Stomach (tissue), 9 donors: ENCODE results near the gene MLF1. TPM values are rescaled to one million over a fixed set of nuclear protein-coding genes. Genes with fewer than 3 reads are reported as not detected.
A peak's percentile ranks its signal among the peaks of the same experiment; 100 is the strongest.

ENCODE experiments used
- DNase-seq, 2 donors: peaks; one replicate each; pipeline versions ENCODE4 v3.0.0 to v3.0.0-alpha.2; 2013 to 2019
- H3K27ac ChIP-seq, 5 donors: fragments of 200-600 bp in 4 of 5; sonication (generic) in 4 of 5; one replicate each; pipeline ENCODE4 v1.5.1; 2013 to 2019; ENCODE audit warnings: mild to moderate bottlenecking in 1 of 5, moderate library complexity in 1 of 5
- H3K27me3 ChIP-seq, 3 donors: fragments of 200-600 bp; sonication (generic); one replicate each; pipeline ENCODE4 v1.5.1; 2017 to 2019; ENCODE audit warnings: mixed run types in 1 of 3
- H3K36me3 ChIP-seq, 4 donors: fragments of 200-600 bp; sonication (generic); 1 replicate in 3 of 4; 2 replicates in 1 of 4; pipeline ENCODE4 v1.5.1; 2016 to 2019
- H3K4me1 ChIP-seq, 4 donors: fragments of 200-600 bp; sonication (generic); one replicate each; pipeline ENCODE4 v1.5.1; 2016 to 2019
- H3K4me3 ChIP-seq, 4 donors: fragments of 200-600 bp; sonication (generic) in 3 of 4; one replicate each; pipeline ENCODE4 v1.5.1; 2016 to 2019; ENCODE audit warnings: mild to moderate bottlenecking in 1 of 4
- H3K9me3 ChIP-seq, 4 donors: fragments of 200-600 bp; sonication (generic); one replicate each; pipeline ENCODE4 v1.5.1; 2016 to 2019
- EP300 ChIP-seq: sonication (generic); formaldehyde crosslinking; IDR thresholded peaks from one replicate; pipeline ENCODE4 v1.6.1; 2017; ENCODE audit warnings: antibody characterized with exemption
- POLR2A ChIP-seq, 4 donors: fragments of 450-650 bp; IDR thresholded peaks; one replicate each; pipeline ENCODE4 v1.6.1; 2016; ENCODE audit warnings: antibody characterized with exemption in 4 of 4, control low read depth in 2 of 4, mild to moderate bottlenecking in 1 of 4, moderate library complexity in 1 of 4
- POLR2AphosphoS5 ChIP-seq, 3 donors: sonication (generic); formaldehyde crosslinking; IDR thresholded peaks; one replicate each; pipeline ENCODE4 v1.6.1; 2016; ENCODE audit warnings: antibody characterized with exemption in 3 of 3
- WGBS, 5 donors: extraction: QIAGEN DNeasy Blood & Tissue Kit in 3 of 5; methylation state at CpG; one replicate each; pipeline versions ENCODE4 v1.1.5 to v1.1.7; 2013 to 2018; 5-methylcytosine and 5-hydroxymethylcytosine counted together
- intact Hi-C: fragments of 100-400 bp; cut with DNase I; formaldehyde crosslinking; loops from one replicate; pipeline ENCODE4 v1.15.1; 2023; ENCODE audit warnings: low total_unique reads
- polyA plus RNA-seq, 3 donors: library from polyadenylated mRNA; stranded (reverse); fragments of 200-250 nt; gene quantifications; one replicate each; pipeline ENCODE4 v1.2.3, GENCODE V29; 2013
- total RNA-seq, 5 donors: library from RNA; depleted of rRNA; stranded (reverse); fragments of >200 nt; gene quantifications; one replicate each; pipeline versions ENCODE4 v1.1.0 to v1.2.3, GENCODE V29; 2014 to 2016
- TF ChIP-seq, protein P1 (sequence below), 7 experiments: fragments of 450-650 bp in 4 of 7; fragments of 200-600 bp in 3 of 7; sonication (generic) in 3 of 7; IDR thresholded peaks; one replicate each; pipeline ENCODE4 v1.5.1; 2016 to 2019; ENCODE audit warnings: antibody characterized with exemption in 7 of 7, control low read depth in 2 of 7, mild to moderate bottlenecking in 1 of 7
- donor health status: healthy with polysubstance abuse.
- donor health status: Bipolar disorder and iron deficiency.
- donor health status: healthy.

Gene MLF1
- total and polyA plus RNA-seq, 8 donors: 1.3 to 18.6 (median 5.8) TPM

DNA sequence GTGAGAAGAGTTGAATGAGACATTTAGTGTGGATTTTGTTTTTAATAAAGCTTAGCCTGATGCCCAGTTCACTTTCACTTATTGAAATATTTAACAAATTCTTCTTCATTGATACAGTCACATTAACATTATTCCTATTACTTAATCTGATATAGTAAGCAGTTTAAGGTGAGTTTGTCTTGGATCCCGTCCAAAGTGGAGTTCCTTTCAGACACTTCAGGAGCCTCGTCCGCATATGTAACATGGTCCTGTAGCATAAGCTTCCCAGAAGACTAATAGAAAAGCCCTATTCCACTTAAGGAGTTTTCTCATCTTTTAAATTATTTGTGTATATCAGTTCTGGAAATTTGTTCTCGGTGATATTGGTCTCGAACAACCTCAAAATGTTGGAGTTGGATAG, 39.7 kb upstream of the MLF1 start:
- intact Hi-C loops: no loop called here
- no peak for TF ChIP-seq POLR2A (IDR thresholded peaks at IDR 0.05)
- TF ChIP-seq EP300: no peak
- TF ChIP-seq, protein P1, sequence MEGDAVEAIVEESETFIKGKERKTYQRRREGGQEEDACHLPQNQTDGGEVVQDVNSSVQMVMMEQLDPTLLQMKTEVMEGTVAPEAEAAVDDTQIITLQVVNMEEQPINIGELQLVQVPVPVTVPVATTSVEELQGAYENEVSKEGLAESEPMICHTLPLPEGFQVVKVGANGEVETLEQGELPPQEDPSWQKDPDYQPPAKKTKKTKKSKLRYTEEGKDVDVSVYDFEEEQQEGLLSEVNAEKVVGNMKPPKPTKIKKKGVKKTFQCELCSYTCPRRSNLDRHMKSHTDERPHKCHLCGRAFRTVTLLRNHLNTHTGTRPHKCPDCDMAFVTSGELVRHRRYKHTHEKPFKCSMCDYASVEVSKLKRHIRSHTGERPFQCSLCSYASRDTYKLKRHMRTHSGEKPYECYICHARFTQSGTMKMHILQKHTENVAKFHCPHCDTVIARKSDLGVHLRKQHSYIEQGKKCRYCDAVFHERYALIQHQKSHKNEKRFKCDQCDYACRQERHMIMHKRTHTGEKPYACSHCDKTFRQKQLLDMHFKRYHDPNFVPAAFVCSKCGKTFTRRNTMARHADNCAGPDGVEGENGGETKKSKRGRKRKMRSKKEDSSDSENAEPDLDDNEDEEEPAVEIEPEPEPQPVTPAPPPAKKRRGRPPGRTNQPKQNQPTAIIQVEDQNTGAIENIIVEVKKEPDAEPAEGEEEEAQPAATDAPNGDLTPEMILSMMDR (IDR thresholded peaks at IDR 0.05): no peak
- no peak for TF ChIP-seq POLR2AphosphoS5 (IDR thresholded peaks at IDR 0.05)

DNA sequence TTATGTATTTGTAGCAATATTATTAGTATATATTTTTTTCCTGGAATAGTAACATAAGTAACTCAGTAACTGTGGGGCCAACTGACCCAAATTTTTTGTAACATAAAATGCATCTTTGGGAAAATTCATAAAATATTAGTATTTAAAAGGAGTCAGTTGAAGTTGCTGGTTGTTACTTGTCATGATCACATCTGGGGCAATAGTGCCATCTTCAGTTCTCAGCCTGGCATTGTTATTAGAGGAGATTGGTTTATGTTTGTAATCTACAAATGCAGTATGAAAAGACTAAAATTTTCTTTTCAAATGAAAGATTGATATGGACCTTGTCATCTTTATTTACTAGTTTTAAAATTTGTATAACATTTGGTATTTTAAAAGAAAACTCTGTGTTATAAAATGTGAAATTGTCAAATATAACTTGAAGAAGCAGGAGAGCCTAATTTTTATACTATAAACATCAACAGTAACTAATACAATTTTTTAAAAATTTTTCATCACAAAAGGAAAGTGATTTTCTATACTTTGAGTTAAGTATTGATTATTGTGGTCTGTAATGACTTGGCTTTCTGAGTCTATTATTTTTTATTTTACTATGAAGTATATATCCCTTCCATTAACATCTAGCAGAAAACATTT, 38.8 kb upstream of the MLF1 start:
- intact Hi-C loops: no loop called here
- peak in 1 of 2 donors; percentile 55 for DNase-seq
- no peak overlapping the region for H3K27ac ChIP-seq
- no peaks in the 10 kb centered on the region for H3K27me3 ChIP-seq
- no peak for TF ChIP-seq POLR2A (IDR thresholded peaks at IDR 0.05)
- TF ChIP-seq, protein P1 (IDR thresholded peaks at IDR 0.05): no peak
- TF ChIP-seq EP300: no peak
- no peak for TF ChIP-seq POLR2AphosphoS5 (IDR thresholded peaks at IDR 0.05)
- no peaks in the 10 kb centered on the region for H3K9me3 ChIP-seq
- no peaks in the 10 kb centered on the region for H3K36me3 ChIP-seq
- H3K4me1 ChIP-seq: no peaks in the 10 kb centered on the region
- H3K4me3 ChIP-seq: no peak overlapping the region

More for the DNA sequence above, 39.7 kb upstream of the MLF1 start:
- WGBS, 5 donors: 47 to 66% (median 61%) methylated on average over 5 of the region's 5 CpGs
- Histone ChIP-seq H3K27me3 (no peaks in the 10 kb centered on the region), H3K36me3 (no peaks in the 10 kb centered on the region), H3K9me3 (no peaks in the 10 kb centered on the region), H3K4me3 (no peak overlapping the region), H3K4me1 (no peaks in the 10 kb centered on the region), H3K27ac (no peak overlapping the region)
- DNase-seq: peak in 1 of 2 donors; percentile 7

DNA sequence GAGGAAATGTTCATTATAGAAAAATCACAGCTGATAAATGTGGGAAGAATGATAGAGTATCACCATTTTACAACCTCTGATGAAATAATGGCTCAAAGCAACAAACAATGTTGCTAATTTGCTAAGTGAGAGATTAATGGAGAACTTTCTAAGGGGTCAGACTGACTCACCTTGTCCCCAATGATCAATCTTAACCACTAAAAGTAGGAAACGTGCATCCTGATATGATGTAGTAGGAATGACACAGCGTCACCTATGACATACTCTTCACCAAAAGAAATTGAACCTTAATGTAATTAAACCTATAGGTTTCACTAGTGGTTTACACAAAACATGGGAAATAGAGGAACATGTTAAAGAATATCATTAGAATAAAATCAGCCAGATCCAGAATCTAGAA, 35.1 kb upstream of the MLF1 start:
- Histone ChIP-seq H3K27me3 (no peaks in the 10 kb centered on the region), H3K9me3 (no peaks in the 10 kb centered on the region), H3K27ac (no peak overlapping the region), H3K4me1 (no peaks in the 10 kb centered on the region), H3K4me3 (no peak overlapping the region), H3K36me3 (no peaks in the 10 kb centered on the region)
- intact Hi-C loops: no loop called here
- no peak for DNase-seq
- TF ChIP-seq, protein P1 (IDR thresholded peaks at IDR 0.05): no peak
- TF ChIP-seq EP300 (no peak), POLR2A (IDR thresholded peaks at IDR 0.05) (no peak), POLR2AphosphoS5 (IDR thresholded peaks at IDR 0.05) (no peak)
- 63 to 77% (median 73%) methylated on average over 2 of the region's 2 CpGs for WGBS, 5 donors

DNA sequence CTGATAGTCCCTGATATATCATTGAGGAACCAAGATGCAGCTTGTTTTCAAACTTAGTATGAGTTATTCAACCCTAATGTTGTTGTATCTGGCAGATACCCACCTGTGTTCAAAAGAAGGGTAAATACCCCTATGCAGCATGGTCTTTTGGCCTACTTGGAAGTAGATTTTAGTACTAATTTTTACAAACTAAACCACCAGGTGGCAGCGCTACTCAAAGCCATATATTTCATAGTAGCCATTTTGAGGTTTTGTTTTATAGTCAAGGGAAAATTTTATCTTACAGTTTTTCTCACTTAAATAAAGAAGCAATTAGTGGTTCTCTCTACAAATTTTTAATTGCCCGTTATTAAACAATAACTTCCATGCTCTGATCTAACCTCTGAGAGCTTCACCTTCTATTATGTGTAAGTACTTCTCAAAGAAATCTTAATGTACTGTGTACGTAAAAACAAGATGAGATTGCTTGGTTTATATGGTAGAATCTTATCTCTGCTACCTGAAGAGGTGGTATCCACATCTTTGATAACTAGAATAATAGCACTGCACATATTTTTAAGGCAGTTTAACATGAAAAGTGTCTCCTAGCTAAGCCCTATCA, 31.5 kb upstream of the MLF1 start:
- Histone ChIP-seq H3K36me3 (peaks cover 0 to 14% (median 10%) of the 10 kb centered on the region in 4 donors), H3K4me1 (no peaks in the 10 kb centered on the region), H3K9me3 (no peaks in the 10 kb centered on the region), H3K27me3 (no peaks in the 10 kb centered on the region), H3K4me3 (no peak overlapping the region), H3K27ac (no peak overlapping the region)
- intact Hi-C loops: no loop called here
- peak; percentile 34 to 67 for DNase-seq
- WGBS, 5 donors: 75 to 85% (median 81%) methylated on average over 3 of the region's 3 CpGs
- TF ChIP-seq POLR2A (IDR thresholded peaks at IDR 0.05): no peak
- TF ChIP-seq, protein P1 (IDR thresholded peaks at IDR 0.05): peak in 2 of 7 experiments; percentile 18 to 32
